Retina (tissue), 1 donor: ENCODE data around the gene INO80C.
"Not testable (repeated sequence)": the region's sequence is repeated elsewhere in the genome, so short reads cannot be mapped to it uniquely, and the experiment has no call there.

ENCODE experiments used
- DNase-seq: peaks from one replicate; pipeline ENCODE4 v3.0.0-alpha.2; 2016

The INO80C gene

DNA sequence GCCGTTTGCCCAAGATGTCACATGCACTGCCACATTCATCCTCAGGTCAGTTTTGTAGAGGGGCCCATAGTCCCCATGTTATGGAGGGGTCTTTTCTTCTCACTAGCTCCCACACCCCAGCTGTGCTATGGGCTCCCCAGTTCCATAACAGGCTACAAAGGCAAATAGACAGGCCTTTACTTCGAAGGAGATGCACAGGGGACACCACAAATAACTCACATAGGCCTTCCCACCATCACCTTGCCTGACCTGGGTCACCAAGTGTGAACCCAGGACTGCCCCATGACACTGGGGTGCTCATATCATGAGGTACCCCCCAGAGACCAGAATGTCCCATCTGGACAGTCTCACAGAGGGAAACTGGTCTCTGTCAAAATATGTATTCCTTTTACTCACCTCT lies 15.0 kb upstream of the INO80C start:
- no peak for DNase-seq

DNA sequence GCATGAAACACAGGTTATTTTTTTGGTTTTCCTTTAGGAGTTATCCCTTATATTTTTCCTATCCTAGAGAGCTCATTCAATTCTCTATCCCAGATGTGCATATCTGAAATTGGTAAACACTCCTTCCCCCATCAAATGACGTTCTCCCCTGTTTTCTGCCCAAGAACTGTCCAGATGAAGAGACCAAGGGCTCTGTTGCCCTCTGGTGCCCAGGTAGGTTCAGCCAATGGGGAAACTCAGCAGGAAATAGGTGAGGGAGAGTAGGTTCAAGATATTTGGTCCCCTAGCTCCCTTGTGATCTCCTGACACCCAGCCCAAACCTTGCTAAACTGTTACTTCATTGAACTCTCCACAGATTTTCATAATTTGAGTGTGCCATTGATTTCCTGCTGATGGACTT lies 14.1 kb upstream of the INO80C start:
- no peak for DNase-seq

DNA sequence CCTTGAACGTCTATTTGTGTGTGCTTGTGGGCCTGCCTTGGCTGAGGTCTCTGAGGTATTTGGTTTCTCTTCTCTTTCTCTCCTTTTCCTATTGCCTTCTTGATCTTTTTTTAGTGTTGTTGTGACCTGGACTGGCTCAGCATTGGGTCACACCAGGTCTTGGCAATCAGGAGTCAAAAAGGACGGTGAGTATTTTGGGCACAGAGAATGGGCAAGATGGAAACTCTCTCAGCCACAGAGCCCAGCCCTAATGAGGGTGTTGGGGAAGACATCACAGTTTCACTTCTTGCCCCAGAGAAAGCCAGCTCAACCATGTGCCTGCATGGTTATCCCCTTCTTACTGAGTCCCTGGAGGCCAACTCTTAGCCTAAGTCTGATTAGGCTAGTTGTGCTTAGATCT lies 13.7 kb upstream of the INO80C start:
- no peak for DNase-seq

DNA sequence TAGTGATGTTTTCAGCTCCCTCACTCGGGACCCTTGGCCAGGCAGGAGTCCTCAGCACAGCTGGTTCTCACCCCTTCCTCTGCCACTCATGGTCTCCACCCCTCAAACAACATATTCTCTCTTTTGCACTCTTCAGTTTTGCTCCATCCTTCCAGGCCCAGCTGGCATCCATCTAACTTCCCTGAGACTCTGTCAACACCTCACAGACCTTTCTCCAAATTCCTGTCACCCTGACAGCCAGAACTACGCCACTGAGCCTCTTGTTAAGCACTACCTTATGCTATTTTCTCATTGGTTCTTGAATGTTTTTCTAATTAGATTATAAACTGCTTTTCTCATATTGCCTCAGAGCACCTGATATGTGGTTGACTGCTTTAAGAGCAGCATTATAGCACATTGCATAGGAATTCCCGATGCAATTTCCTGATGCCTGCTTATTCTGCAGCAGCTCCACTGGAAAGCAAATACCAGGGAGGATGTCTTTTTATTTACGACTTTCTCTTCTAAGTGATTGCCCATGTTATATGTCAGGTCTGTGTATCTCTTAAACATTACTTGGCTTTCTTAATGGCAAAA lies 12.4 kb upstream of the INO80C start:
- DNase-seq, result no peak

- no peak for DNase-seq
Measured at GRCh38 chr18:35508746-35509338, 11.1 kb upstream of the INO80C start.

DNA sequence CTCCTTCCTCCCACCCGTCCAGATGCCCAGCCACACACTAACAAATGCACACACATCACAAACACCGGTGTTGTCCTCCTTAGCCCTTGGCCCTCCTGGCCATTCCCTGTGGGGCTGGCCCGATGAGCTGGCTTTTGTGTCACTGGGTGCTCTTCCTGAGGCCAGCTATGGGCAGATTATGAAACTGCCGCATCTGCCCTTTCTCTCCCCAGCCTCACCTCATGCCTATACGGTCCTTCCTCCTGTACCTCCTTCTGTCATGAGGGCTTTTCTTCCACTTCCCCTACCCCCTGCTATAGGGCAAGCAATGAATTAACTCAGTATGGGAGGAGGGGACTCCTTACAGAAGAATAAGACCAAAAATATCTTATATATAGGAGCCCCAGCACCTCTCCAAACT lies 10.3 kb upstream of the INO80C start:
- no peak for DNase-seq

GRCh38 chr18:35507623-35508022 lies 9.9 kb upstream of the INO80C start:
- no peak for DNase-seq

DNA sequence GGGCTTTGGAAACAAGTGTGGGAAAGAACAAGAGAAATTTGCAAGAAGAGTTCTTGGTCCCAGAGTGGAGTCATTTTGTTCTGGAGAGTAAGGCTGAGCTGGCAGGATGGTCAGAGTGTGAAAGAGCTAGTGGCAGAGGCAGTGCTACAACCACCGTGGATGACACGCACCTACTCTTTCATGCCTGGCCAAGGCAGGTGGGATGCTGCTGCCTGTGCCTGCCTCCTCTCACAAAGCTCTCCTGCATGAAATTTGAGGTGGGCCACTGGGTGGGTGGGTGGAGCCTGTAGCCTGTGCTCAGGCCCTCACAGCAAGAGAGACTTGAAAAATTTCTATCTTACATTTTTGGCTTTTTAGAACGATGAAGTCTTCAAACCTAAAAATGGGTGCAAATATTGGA lies 9.4 kb upstream of the INO80C start:
- DNase-seq, result no peak

GRCh38 chr18:35506024-35506712 lies 8.4 kb upstream of the INO80C start:
- DNase-seq, result no peak

GRCh38 chr18:35504996-35505395 lies 7.2 kb upstream of the INO80C start:
- DNase-seq, result no peak

GRCh38 chr18:35502052-35502451 lies 4.3 kb upstream of the INO80C start:
- DNase-seq, result no peak

DNA sequence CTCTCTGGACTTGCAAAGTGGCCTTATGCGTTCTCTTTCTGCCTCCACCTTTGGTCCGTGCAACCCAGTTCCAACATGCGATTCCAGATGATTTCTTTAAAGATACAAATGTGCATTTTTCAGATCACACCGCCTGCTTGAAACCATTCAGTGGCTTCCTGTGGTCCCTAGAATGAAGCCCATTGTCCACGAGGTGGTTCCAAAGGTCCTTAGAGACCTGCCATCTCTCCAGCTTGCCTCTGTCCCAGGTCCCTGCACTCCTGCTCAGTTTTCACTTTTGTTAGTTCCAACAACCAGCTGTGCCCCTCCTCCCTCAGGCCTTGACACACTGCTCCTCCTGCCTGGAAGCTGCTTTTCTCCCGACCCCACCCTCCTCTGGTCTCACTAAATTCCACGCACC lies 3.6 kb upstream of the INO80C start:
- no peak for DNase-seq

- no peak for DNase-seq
Measured at GRCh38 chr18:35500113-35500512, 2.4 kb upstream of the INO80C start.

DNA sequence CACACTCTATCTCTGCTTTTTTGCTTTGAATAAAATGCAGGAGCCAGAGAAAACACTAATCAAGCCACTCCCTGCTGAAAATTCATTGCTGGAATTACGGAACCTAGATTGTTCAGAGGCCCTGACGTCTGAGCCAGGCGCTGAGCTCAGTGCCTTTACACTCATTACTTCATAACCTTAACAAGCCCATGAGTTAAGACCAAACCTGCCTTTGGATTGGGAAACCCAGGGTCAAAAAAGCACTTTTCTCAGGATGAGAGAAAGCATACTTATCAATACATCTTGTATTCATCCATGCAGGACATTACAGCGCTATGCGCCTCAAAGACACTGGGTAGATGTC lies 762 bp downstream of the INO80C start:
- DNase-seq, result no peak

DNA sequence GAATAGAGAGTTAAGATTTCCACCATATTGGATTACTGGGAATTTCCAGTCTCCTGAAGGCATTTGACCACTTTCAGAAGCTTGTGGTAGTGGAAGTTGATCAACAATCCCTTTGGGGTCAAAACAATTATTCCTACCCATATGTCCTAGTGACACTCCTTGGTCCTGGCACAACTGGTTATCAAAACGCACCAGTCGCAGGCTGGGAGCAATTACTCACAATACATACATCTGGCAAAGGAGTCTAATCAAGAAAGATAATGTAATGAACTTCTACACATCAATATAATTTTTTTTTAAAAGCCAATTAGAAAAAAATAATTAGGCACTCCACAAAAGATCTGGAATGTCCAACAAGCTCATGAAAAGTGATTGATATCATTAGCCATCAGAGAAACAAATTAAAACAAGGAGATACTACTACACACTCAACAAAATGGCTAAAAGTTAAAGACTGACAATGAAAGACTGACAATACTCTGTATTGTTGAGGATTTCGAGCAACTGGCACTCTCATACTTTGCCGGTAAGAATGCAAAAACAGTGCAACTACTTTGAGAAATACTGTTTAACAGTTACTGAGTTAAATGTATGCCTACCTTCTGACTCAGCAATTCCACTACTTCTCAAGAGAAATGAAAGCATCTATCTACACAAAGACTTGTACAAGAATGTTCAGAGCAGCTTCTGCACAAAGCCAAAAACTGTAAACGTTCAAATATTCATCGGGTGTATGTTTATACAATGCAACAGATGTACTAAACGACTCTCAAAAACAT lies 2.0 kb downstream of the INO80C start:
- DNase-seq, result no peak

DNA sequence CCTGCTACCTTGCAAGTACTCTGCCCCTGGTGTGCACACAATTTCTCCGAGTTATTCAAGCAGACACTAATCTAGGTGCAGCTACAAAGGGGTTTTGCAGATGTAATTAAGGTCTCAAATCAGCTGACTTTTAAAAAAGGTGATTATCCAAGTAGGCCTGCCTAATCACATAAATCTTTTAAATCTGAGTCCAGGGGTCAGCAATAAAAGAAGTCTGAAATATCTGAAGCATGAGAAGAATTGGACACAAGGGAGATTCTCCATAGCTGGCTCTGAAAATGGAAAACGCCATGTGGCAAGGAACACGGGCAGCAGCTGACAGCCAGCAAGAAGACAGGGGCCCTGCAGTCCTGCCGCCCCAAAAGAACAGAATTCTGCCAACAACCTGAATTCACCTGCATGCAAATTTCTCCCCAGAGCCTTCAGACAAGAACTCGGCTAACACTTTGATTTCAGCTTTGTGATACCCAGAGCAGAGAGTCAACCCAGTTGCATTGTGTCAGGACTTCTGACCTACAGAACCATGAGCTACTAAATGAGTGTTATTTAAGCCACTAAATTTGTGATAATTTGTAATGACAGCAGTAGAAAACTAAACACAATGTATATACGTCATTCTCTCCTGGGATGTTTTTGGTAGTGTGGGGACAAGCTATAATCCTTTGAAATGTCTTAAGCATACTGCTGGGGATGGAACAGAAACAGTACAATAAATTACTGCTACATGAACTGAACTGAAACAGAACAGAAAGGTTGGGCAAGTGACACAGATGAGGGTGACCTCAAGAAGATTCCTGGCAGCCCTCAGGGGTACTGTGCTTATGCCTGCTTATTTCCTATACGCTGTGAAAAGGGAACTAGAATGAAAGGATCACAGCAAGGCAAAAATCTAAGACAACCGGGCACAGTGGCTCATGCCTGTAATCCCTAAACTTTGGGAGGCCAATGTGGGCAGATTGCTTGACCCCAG lies 3.2 kb downstream of the INO80C start:
- DNase-seq, result peak; percentile 37

DNA sequence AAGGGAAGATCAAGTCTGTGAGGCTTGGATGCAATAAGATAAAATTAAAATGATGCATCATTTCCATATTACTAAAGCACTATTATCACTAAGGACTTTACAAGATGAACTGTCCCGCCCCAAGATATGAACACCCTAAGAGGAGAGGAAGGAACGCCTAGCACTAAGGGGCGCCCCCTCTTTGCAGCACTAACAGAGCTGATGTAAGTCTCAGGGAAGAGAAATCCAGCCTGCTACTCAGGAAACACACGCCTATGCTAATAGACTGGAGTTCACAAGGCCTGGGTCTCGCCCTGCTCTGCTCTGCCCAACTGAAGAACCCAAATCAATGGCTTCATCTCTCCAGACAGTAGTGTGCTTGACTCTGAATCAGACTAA lies 6.1 kb downstream of the INO80C start:
- DNase-seq, result no peak

DNA sequence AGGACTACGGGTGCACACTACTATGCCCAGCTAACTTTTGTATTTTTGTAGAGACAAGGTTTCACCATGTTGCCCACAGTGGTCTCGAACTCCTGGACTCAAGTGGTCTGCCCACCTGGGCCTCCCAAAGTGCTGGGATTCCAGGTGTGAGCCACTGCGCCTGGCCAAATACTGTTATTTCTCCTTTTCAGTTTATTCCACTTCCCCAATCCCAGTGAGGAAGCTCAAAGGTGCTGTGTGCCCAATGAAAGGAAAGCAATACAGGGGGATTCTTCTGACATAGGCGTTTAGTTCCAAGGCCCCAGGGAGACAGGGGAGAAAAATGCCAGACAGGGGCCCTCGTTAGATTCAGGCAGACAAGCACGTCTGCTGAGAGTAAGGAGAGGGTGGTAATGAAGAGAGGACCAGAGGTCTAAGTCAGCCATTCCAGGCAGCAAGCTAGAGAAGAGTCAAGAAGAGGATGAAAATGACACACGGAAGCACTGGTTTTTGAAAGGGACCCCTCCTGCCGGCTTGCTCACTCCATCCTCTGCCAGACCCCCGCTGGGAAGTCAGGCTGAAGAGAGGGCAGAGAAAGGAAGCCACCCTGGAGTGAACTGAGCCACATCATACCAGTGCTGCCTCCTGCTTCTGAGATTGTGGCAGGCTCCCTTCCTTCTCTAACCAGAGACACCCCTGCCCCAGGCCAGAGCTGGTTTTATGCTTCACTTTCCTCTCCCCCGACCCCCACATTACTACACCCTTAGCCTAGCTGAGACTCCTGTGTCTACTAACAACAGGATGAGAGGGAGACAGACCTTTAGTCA lies 6.7 kb downstream of the INO80C start:
- peak; percentile 26 for DNase-seq

DNA sequence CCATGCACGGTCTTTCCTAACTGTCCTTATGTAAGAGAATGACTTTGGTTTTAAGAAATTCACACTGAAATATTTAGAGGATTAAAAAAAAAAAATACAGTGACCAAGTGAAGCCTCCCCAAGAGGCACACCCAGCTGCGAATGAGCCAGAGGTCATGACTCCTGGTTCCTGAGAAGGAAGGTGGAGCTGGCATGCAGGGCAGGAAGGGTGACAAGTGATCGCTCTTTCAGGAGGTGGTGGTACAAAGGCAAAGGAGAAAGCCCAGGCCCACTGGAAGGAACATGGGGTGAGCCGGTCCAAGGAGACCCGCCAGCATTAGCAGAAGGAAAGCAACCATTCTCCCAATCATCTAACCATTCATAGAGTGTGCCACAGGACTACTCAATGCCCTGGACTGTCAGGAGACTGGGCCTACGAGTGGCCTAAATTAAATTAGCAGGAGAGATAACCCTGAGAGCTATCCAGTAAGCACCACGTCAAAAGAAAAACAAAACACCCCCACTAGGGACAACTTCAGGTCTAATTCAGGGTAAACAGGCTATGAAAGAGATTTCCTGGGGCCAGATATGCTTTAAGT lies 7.8 kb downstream of the INO80C start:
- DNase-seq, result no peak

DNA sequence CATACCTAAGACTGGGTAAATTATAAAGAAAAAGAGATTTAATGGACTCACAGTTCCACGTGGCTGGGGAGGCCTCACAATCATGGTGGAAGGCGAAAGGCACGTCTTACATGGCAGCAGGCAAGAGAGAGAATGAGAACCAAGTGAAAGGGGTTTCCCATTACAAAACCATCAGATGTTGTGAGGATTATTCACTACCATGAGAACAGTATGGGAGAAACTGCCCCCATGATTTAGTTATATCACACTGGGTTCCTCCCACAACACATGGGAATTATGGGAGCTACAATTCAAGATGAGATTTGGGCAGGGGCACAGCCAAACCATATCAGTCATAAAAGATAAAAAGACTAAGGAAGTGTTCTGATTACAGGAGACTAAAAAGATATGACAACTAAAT lies 8.5 kb downstream of the INO80C start:
- DNase-seq, result not testable (repeated sequence)

DNA sequence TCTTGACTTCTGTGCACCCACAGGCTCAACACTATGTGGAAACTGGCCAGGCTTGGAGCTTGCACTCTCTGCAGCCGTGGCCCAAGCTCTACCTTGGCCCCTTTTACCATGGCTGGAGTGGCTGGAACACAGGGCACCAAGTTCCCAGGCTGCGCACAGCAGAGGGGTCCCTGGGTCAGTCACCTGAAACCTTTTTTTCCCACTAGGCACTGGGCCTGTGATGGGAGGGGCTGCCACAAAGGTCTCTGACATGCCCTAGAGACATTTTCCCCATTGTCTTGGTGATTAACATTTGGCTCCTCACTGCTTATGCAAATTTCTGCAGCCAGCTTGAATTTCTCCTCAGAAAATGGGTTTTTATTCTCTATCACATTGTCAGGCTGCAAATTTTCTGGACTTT lies 9.4 kb downstream of the INO80C start:
- DNase-seq, result not testable (repeated sequence)

GRCh38 chr18:35487525-35487924 lies 10.2 kb downstream of the INO80C start:
- not testable (repeated sequence) for DNase-seq
